H9 (cell line): ENCODE data around the gene DTD1. TPM values are rescaled to one million over a fixed set of nuclear protein-coding genes. Genes with fewer than 3 reads are reported as not detected.
A peak's percentile ranks its signal among the peaks of the same experiment; 100 is the strongest.

Experiments
- DNase-seq: peaks from one replicate; pipeline ENCODE4 v3.0.0-alpha.2; 2017
- H2AFZ ChIP-seq: one replicate; pipeline ENCODE4 v1.6.1; 2013; ENCODE audit warnings: mild to moderate bottlenecking, low read length, control low read depth, moderate library complexity
- H2AK5ac ChIP-seq: 2 replicates; pipeline ENCODE4 v1.6.1; 2013; ENCODE audit warnings: low read length, control low read depth, mixed read lengths; ENCODE audit not compliant: insufficient read length
- H2BK120ac ChIP-seq: one replicate; pipeline ENCODE4 v1.6.1; 2013; ENCODE audit warnings: low read depth, mild to moderate bottlenecking, low read length, control low read depth, inconsistent platforms; ENCODE audit not compliant: poor library complexity, severe bottlenecking
- H2BK12ac ChIP-seq: 2 replicates; pipeline ENCODE4 v1.6.1; 2013; ENCODE audit warnings: low read length, control low read depth, mixed read lengths, low read depth; ENCODE audit not compliant: insufficient read length
- H2BK15ac ChIP-seq: 2 replicates; pipeline ENCODE4 v1.6.1; 2013; ENCODE audit warnings: low read depth, low read length, control low read depth
- H2BK20ac ChIP-seq: one replicate; pipeline ENCODE4 v1.6.1; 2013; ENCODE audit warnings: low read depth, mild to moderate bottlenecking, low read length, control low read depth, inconsistent platforms; ENCODE audit not compliant: poor library complexity, severe bottlenecking
- H2BK5ac ChIP-seq: 2 replicates; pipeline ENCODE4 v1.6.1; 2013; ENCODE audit warnings: low read length, control low read depth, mixed read lengths; ENCODE audit not compliant: insufficient read length
- H3K14ac ChIP-seq: 2 replicates; pipeline ENCODE4 v1.6.1; 2013; ENCODE audit warnings: low read length, control low read depth; ENCODE audit not compliant: insufficient read depth
- H3K18ac ChIP-seq: 2 replicates; pipeline ENCODE4 v1.6.1; 2013; ENCODE audit warnings: low read depth, mild to moderate bottlenecking, mixed read lengths, low read length, control low read depth; ENCODE audit not compliant: insufficient read length
- H3K23ac ChIP-seq: 2 replicates; pipeline ENCODE4 v1.6.1; 2013; ENCODE audit warnings: low read length, control low read depth, mixed read lengths, low read depth; ENCODE audit not compliant: insufficient read length
- H3K23me2 ChIP-seq: 2 replicates; pipeline ENCODE4 v1.6.1; 2013; ENCODE audit warnings: low read depth, mild to moderate bottlenecking, mixed read lengths, low read length, control low read depth; ENCODE audit not compliant: insufficient read length, poor library complexity, severe bottlenecking
- H3K27ac ChIP-seq: 2 replicates; pipeline ENCODE4 v1.5.1; 2013; ENCODE audit warnings: low read length, control low read depth, mixed read lengths, low read depth; ENCODE audit not compliant: insufficient read length
- H3K27me3 ChIP-seq: 2 replicates; pipeline ENCODE4 v1.6.1; 2013; ENCODE audit warnings: low read length, control low read depth, inconsistent platforms; ENCODE audit not compliant: insufficient read depth
- H3K4ac ChIP-seq: 2 replicates; pipeline ENCODE4 v1.6.1; 2013; ENCODE audit warnings: low read depth, mild to moderate bottlenecking, control low read depth, inconsistent platforms, low read length, moderate library complexity
- H3K4me1 ChIP-seq: 2 replicates; pipeline ENCODE4 v1.6.1; 2013; ENCODE audit warnings: low read length, control low read depth, inconsistent platforms; ENCODE audit not compliant: insufficient read depth
- H3K4me2 ChIP-seq: 2 replicates; pipeline ENCODE4 v1.6.1; 2013; ENCODE audit warnings: low read length, control low read depth, mixed read lengths; ENCODE audit not compliant: insufficient read length, insufficient read depth
- H3K56ac ChIP-seq: 2 replicates; pipeline ENCODE4 v1.6.1; 2013; ENCODE audit warnings: low read depth, mild to moderate bottlenecking, mixed read lengths, low read length, control low read depth; ENCODE audit not compliant: insufficient read length
- H3K79me1 ChIP-seq: 2 replicates; pipeline ENCODE4 v1.6.1; 2013; ENCODE audit warnings: low read depth, mild to moderate bottlenecking, moderate library complexity, low read length, control low read depth, inconsistent platforms; ENCODE audit not compliant: insufficient read depth, poor library complexity, severe bottlenecking
- H3K79me2 ChIP-seq: 2 replicates; pipeline ENCODE4 v1.6.1; 2013; ENCODE audit warnings: low read length, control low read depth, inconsistent platforms; ENCODE audit not compliant: insufficient read depth
- H3K9ac ChIP-seq: 2 replicates; pipeline ENCODE4 v1.6.1; 2013; ENCODE audit warnings: low read length, control low read depth, mixed read lengths; ENCODE audit not compliant: insufficient read length; ENCODE audit errors: extremely low read depth
- H3K9me3 ChIP-seq: one replicate; pipeline ENCODE4 v1.6.1; 2013; ENCODE audit warnings: low read depth, low read length, inconsistent platforms; ENCODE audit not compliant: control insufficient read depth
- H3T11ph ChIP-seq: one replicate; pipeline ENCODE4 v1.6.1; 2013; ENCODE audit warnings: mild to moderate bottlenecking, low read length, control low read depth, inconsistent platforms
- H4K20me1 ChIP-seq: one replicate; pipeline ENCODE4 v1.6.1; 2013; ENCODE audit not compliant: control insufficient read depth, insufficient read length, insufficient read depth
- H4K5ac ChIP-seq: 2 replicates; pipeline ENCODE4 v1.6.1; 2013; ENCODE audit warnings: low read depth, mild to moderate bottlenecking, mixed read lengths, low read length, control low read depth; ENCODE audit not compliant: insufficient read length
- H4K8ac ChIP-seq: replicated peaks from 2 replicates; pipeline ENCODE4 v1.6.1; 2013; ENCODE audit warnings: low read length, control low read depth, mixed read lengths, low read depth; ENCODE audit not compliant: insufficient read length
- H4K91ac ChIP-seq: 2 replicates; pipeline ENCODE4 v1.6.1; 2013; ENCODE audit warnings: low read depth, mild to moderate bottlenecking, moderate library complexity, mixed read lengths, low read length, control low read depth; ENCODE audit not compliant: insufficient read length
- H3K27ac Mint-ChIP-seq, 3 experiments: 2 replicates in 2 of 3; 3 replicates in 1 of 3; pipeline ENCODE4 v1.8.0; 2020 to 2021; ENCODE audit warnings: mixed read lengths in 3 of 3, mild to moderate bottlenecking in 1 of 3, moderate library complexity in 1 of 3
- H3K27me3 Mint-ChIP-seq: 2 replicates; pipeline ENCODE4 v1.8.0; 2021; ENCODE audit warnings: low read depth, mild to moderate bottlenecking, moderate library complexity, mixed read lengths
- H3K36me3 Mint-ChIP-seq, 3 experiments: 2 replicates in 2 of 3; 3 replicates in 1 of 3; pipeline ENCODE4 v1.8.0; 2020 to 2021; ENCODE audit warnings: low read depth in 3 of 3, mixed read lengths in 3 of 3; ENCODE audit not compliant: insufficient read depth in 1 of 3
- H3K4me1 Mint-ChIP-seq, 2 experiments: 2 replicates each; pipeline ENCODE4 v1.8.0; 2020; ENCODE audit warnings: mixed read lengths in 2 of 2
- H3K4me3 Mint-ChIP-seq, 2 experiments: 2 replicates in 1 of 2; 3 replicates in 1 of 2; pipeline ENCODE4 v1.8.0; 2020 to 2021; ENCODE audit warnings: mild to moderate bottlenecking in 2 of 2, mixed read lengths in 2 of 2, moderate library complexity in 1 of 2
- H3K9me3 Mint-ChIP-seq, 2 experiments: 2 replicates in 1 of 2; 3 replicates in 1 of 2; pipeline ENCODE4 v1.8.0; 2020; ENCODE audit warnings: mild to moderate bottlenecking in 2 of 2, mixed read lengths in 2 of 2, moderate library complexity in 1 of 2
- CTCF ChIP-seq: fragments of 200-600 bp; sonication (generic); conservative IDR thresholded peaks from 3 replicates; pipeline ENCODE4 v1.8.0; 2021; ENCODE audit warnings: antibody characterized with exemption, mild to moderate bottlenecking
- WGBS: extraction: QIAGEN DNeasy Blood & Tissue Kit; methylation state at CpG from one replicate; pipeline ENCODE4 v1.1.7; 2013; ENCODE audit warnings: missing lambda C conversion rate, low lambda C conversion rate, mixed read lengths; ENCODE audit not compliant: insufficient read length; ENCODE audit errors: extremely low coverage; 5-methylcytosine and 5-hydroxymethylcytosine counted together
- total RNA-seq: library from RNA; stranded (reverse); gene quantifications from 2 replicates; pipeline ENCODE4 v1.2.1, GENCODE V29; 2021

The DTD1 gene
- total RNA-seq, 1 experiment from 2014 or later: 62.0 TPM

- no CpG with 5 or more reads among the region's 5 CpGs for WGBS
- Histone ChIP-seq H2BK15ac (no peak overlapping the region), H4K5ac (no peak overlapping the region), H3K18ac (peak overlapping the region; percentile 45), H3K79me2 (no peaks in the 10 kb centered on the region), H4K20me1 (no peaks in the 10 kb centered on the region), H2AFZ (no peak overlapping the region), H2BK20ac (no peak overlapping the region), H3K9me3 (no peaks in the 10 kb centered on the region), H2BK12ac (no peak overlapping the region), H3K4me1 (peaks cover under 1% of the 10 kb centered on the region; the same call in 1 of the 2 replicates), H3K9ac (no peak overlapping the region), H3K14ac (no peak overlapping the region), H2AK5ac (no peak overlapping the region), H3T11ph (no peak overlapping the region), H2BK120ac (no peak overlapping the region), H3K27me3 (no peaks in the 10 kb centered on the region), H4K91ac (no peak overlapping the region), H3K56ac (no peak overlapping the region), H4K8ac (no peak overlapping the region), H3K4me2 (no peak overlapping the region), H3K79me1 (no peaks in the 10 kb centered on the region), H3K23ac (no peak overlapping the region), H2BK5ac (no peak overlapping the region), H3K4ac (no peak overlapping the region), H3K27ac (no peak overlapping the region), H3K23me2 (no peaks in the 10 kb centered on the region)
- H3K27ac Mint-ChIP-seq: peak overlapping the region in 1 of 3 experiments; percentile 94; a peak in 4 of 7 replicates
- peaks cover 15 to 17% of the 10 kb centered on the region in 2 experiments for H3K4me1 Mint-ChIP-seq
- DNase-seq: no peak
- no peaks in the 10 kb centered on the region; a peak in 2 of 7 replicates for H3K36me3 Mint-ChIP-seq
- TF ChIP-seq CTCF: no peak
- no peaks in the 10 kb centered on the region for H3K27me3 Mint-ChIP-seq
- no peak overlapping the region for H3K4me3 Mint-ChIP-seq
- no peaks in the 10 kb centered on the region for H3K9me3 Mint-ChIP-seq
Measured at GRCh38 chr20:18650224-18650623, 62.4 kb downstream of the DTD1 start.
